Hematopoietic multipotent progenitor cell treated with erythropoietin and hydrocortisone succinate and interleukin-3 and kit ligand, for 15 days (in vitro differentiated cells): ENCODE measurements around the gene SLC2A10.

Experiments
- DNase-seq: peaks from one replicate; pipeline ENCODE4 v3.0.0-alpha.2; 2015; ENCODE audit warnings: low spot score

The SLC2A10 gene

DNA sequence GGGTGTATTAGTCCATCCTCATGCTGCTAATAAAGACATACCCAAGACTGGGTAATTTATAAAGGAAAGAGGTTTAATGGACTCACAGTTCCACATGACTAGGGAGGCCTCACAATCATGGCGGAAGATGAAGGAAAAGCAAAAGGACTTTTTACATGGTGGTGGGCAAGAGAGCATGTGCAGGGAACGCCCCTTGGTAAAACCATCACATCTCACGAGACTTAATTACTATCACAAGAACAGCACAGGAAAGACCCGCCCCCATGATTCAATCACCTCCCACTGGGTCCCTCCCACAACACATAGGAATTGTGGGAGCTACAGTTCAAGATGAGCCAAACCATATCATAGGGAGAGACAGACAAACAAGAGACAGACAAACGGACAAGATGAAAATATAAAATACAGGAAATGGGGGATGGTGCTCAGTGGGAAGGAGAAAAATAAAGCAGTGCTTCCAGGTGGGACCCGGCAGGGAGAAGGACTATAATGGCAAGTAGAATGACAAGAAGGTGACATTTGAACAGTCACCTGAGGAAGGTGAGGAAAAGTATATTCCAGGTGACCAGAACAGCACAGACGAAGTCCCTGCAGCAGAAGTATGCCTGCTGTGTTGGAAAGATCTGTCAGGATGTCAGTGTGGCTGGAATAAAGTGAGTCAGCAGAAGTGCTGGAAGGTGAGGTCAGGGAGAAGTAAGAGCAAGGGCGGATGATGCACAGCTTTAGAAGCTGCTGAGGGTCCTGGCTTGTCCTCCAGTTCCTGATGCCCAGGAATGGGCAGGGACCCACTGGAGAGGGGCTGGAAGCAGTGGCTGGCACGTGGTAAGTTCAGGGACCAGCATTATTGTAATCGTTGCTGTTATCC is 61.1 kb downstream of the SLC2A10 start:
- no peak for DNase-seq

DNA sequence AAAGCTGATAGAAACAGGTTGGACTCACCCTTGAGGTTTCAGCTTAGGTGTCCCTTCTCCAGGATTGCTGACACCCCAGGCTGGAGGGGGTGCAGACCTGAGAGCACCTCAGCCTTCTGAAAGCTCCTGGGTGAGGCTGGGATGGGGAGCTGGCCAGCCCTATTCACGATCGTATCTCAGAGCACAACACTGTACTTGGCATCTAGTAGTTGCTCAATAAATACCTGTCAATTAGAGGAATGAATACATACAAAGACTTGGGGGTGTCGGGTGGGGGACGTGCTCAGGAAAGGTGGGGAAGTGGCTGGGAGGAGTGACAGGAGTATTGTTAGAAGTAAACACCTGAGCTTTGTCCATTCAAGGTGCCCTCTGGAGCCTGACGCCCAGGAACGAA is 61.7 kb downstream of the SLC2A10 start:
- no peak for DNase-seq

GRCh38 chr20:46772901-46773300 is 63.5 kb downstream of the SLC2A10 start:
- DNase-seq, result no peak

GRCh38 chr20:46773680-46774079 is 64.2 kb downstream of the SLC2A10 start:
- DNase-seq, result no peak

DNA sequence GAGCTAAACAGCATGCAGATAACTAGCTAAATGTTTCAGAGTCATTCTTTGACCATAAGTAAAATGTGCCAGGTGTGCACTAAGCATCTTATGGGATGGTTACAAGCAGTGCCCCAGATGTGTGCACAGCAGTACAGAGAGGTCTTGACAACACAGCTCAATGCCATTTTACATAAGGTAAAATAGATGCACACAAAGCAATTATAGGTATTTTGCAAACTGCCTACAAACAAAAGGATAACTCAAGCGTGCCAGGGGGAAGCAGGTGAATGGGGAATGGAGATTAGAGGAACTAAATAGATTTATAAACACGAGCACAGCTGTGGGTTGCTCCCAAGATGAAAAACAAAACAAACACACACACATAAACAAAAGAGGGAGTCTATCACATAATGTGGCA is 64.8 kb downstream of the SLC2A10 start:
- no peak for DNase-seq

DNA sequence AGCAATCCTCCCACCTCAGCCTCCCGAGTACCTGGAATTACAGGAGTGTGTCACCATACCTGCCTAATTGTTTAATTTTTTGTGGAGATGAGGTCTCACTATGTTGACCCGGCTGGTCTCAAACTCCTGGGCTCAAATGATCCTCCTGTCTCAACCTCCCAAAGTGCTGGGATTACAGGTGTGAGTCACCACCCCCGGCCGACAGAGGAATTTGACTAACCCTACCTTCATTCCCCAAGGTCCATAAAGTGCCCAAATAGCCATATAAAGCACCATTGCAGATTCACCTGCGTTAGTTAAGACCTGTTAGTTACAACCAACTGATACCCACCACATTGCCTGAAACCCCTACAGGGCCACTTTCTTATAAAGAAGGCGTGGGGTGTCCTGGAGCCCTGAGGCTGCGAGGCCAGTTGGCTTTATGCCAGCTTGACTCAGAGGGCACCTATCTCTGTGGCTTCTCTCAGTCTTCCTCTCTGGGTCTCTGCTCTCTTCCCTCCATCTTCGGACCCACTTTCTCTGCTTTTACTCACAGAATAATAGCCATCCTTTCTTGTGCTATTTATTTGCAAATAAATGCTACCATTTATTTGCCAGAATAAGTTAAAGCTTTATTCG is 65.6 kb downstream of the SLC2A10 start:
- no peak for DNase-seq

GRCh38 chr20:46775806-46776205 is 66.4 kb downstream of the SLC2A10 start:
- no peak for DNase-seq

DNA sequence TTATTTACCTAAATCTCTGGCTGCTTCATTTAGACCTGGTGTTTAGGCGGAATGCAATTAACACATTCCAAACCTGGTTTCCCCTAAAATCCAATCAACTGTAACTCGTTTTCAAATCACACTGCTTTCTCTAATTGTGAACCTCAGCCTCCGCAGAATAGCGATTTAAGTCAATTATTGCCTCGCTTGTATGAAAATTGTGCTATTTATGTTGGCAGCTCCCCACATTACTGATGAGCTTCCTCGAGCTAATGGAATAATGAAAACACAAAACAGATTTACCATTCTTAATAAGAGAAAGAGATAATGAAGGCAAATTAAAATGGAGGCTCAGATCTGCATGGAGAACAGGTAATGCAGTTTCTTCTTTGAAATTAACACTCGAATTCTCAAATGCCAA is 67.9 kb downstream of the SLC2A10 start:
- DNase-seq, result no peak

DNA sequence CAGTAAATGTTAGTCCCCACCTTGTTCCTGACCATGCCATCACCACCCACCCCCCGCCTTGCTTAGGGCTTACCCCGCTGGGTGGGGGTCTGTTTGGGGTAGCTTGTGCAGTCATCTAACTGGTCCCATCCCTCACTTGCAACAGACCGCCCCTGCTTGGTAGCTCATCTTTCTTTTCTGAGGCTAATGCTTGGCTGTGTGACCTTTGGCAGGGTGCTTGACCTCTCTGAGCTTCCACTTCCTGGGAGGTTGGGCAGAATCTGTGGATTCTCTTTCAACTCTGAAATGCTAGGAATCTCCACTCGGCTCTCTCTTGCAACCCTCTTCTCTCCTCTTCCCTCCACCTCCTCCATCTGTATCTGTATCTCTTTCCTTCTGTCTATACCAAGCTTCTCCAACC is 70.4 kb downstream of the SLC2A10 start:
- DNase-seq, result no peak

DNA sequence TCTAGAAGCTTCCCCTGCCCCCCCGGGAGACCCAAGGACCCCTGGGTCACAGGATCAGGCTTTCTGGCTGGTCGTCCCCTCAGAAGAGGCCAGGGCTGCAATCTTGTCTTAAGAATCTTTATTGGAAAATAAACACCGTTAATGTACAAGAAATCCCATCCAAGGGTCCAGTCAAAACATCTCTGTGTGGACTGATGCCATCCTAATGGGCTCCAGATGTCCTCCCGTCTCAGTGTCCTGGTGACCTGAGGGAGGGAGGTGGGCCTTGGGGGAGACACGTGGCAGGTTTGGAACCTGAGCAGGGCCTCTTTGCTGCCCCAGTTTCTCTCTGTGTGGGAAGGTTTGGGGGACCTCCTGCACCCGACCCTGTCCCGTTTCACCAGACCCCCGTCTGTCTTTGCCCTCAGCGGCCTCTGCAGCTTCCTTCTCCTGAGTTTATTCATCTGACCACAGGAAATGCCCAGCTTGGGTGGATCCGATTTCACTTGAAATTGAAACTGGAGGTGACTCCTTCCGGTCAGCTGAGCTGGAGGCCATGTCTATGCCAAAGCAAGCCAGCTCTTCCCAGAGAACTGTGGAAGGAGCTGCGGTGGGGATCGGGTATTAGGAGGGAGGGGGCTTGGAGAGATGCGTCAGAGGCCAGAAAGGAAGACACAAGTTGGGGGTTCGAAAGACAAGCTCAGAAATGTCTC is 75.1 kb downstream of the SLC2A10 start:
- DNase-seq, result no peak
